HG03025 (cell line): ENCODE results near the gene C5orf24.
"Not testable (repeated sequence)": the region's sequence is repeated elsewhere in the genome, so short reads cannot be mapped to it uniquely, and the experiment has no call there.

Experiments
- ATAC-seq: cut with Tn5 transposase; IDR thresholded peaks from one replicate; pipeline ENCODE4 v1.9.1; 2021; ENCODE audit warnings: mild to moderate bottlenecking, moderate library complexity; ENCODE audit not compliant: unreplicated experiment, low FRiP score

C5orf24 gene

DNA sequence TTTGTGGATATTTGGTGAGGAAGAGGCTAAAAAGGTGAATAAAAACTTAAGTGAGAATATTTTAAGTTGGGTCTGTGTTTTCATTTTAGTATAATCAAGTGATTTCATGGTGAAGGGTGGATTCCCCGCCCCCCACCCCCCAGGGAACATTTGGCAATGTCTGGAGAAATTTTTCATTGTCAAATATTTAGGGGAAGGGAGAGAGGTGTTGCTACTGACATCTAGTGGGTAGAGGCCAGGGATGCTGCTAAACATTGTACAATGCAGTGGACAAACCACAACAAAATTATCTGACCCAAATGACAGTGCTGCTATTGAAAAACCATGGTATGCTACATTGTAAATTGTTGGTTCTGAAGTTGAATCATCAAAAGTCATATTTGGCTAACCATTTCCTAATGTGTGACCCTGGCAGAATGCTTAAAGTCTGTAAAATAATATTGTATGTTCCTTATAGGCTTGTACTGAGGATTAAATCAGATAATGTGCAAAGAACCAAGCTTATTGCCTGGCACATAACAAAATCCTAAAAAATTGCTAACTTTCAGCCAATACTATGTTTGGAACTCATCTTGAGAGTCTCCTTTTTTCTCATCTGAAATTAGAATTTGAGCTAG is 5.6 kb downstream of the C5orf24 start:
- no peak for ATAC-seq

DNA sequence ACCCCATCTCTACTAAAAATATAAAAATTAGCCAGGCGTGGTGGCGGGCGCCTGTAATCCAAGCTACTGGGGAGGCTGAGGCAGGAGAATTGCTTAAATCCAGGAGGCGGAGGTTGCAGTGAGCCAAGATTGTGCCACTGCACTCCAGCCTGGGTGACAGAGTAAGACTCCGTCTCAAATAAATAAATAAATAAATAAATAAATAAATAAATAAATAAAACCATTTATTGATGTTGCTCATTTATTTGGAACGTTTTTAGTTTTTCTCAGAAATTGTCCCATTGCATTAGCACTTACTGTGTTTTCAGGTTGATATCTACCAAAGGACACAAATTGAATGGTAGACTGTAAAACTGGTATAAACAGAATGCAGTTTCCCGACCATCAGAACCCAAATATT is 10.7 kb downstream of the C5orf24 start:
- ATAC-seq, result not testable (repeated sequence)

DNA sequence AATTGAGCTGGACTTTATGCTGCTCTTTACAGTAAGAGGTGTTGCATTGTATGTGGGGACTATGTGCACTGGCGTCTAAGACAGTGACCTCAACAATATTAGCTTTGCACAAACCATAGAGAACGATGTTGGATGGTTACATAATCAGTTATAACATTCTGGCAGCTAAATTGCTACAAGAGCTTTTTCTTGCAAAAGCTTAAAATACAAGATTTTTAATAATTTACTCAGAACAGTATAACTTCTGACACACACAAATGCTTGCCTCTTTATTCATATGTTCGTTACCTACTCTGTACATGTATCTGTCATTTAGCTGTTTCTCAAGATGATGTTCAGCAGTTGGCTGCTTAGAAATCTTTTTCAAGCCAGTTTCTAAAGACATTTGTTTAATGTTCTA is 11.6 kb downstream of the C5orf24 start:
- ATAC-seq, result no peak

GRCh38 chr5:134864707-134865106 is 18.9 kb downstream of the C5orf24 start:
- ATAC-seq, result no peak

GRCh38 chr5:134873494-134873893 is 27.7 kb downstream of the C5orf24 start:
- no peak for ATAC-seq

- ATAC-seq, result peak; percentile 81
These were observed 28.4 kb downstream of the C5orf24 start, which contains the start of gene TXNDC15 for GRCh38 chr5:134873987-134874830. TSS of gene TXNDC15 (plus strand) at chr5:134874371. CDS start at chr5:134874428, 57 bp downstream.

DNA sequence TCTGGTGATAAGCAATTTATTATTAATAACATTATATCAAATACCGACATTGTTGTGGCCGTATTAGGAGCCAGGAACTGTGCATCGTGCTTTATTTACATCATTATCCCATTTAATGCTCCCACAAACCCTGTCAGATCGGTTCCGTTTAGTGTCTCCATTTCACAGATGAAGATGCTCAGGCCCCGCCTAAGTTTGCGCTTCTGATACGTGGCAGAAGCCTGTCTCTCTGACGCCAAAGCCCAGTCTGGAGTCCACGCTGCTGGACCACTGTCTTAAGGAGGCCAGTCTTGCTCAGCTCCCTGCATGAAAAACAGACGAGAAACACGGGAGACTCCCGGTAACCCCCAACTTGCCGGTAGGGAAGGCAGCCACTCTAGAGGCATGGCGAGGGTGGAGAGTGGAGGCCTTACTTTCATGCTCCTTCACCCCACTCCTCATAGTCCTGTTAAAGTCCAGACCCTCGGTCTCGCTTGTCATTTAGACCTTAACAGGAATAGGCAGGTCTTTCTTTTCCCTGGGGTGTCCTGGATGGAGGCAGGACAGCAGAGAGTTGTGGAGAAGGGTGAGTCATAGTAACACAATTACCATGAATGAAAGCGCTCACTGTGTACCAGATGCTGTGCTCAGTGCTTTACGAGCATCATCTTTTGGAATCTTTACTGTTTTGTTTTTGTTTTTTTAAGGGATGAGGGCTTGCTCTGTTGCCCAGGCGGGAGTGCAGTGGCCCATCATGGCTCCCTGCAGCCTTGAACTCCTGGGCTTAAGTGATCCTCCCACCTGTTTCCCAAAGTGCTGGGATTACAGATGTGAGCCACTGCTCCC is 29.3 kb downstream of the C5orf24 start:
- ATAC-seq, result no peak

- ATAC-seq, result no peak
These were observed 31.4 kb downstream of the C5orf24 start for GRCh38 chr5:134877159-134877558.

DNA sequence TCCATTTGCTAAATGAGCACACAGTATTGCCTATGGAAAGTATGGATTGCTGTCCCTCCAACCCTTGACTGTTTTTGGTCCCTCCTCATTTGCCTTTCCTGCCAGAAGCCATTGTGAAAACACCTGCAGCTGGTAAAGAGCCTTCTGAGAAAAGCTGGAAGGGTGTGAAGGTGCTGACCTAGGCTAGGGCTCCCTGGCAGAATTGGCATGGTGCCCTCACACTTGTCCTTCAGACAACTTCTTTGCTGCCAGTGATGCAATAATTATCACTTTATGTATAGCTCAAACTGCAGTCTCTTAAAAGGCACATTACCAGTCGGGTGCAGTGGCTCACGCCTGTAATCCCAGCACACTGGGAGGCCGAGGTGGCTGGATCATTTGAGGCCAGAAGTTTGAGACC is 32.6 kb downstream of the C5orf24 start:
- no peak for ATAC-seq

DNA sequence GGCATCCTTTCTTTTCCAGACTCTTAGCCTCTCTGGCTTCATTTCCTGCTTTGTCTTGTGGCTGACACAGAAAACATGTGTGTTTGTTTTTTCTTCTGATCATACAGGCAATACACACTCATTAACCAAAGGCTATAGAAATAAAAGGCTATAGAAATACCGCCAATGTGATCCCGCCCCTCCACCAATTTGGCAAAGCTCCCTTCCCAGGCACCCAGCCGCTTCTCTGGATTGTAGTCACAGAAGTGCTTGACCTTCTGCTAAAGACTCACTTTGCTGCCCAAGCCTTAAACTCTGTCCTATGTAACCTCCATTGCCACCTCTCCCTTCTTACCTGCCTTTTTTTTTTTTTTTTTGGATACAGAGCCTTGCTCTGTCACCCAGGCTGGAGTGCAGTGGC is 33.7 kb downstream of the C5orf24 start:
- ATAC-seq, result no peak

DNA sequence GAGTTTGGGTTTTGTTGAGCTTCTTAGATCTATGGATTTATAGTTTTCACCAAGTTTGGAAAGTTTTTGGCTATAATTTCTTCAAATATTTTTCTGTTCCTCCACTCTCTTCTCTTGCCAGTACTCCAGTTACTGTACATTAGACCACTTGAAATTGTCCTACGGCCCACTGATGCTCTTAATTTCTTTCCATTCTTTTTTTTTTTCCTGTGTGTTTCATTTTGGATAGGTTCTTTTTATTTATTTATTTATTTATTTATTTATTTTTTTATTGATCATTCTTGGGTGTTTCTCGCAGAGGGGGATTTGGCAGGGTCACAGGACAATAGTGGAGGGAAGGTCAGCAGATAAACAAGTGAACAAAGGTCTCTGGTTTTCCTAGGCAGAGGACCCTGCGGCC is 35.2 kb downstream of the C5orf24 start:
- not testable (repeated sequence) for ATAC-seq

DNA sequence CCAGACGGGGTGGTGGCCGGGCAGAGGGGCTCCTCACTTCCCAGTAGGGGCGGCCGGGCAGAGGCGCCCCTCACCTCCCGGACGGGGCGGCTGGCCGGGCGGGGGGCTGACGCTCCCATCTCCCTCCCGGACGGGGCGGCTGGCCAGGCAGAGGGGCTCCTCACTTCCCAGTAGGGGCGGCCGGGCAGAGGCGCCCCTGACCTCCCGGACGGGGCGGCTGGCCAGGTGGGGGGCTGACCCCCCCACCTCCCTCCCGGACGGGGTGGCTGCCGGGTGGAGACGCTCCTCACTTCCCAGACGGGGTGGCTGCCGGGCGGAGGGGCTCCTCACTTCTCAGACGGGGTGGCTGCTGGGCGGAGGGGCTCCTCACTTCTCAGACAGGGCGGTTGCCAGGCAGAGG is 35.9 kb downstream of the C5orf24 start:
- not testable (repeated sequence) for ATAC-seq

DNA sequence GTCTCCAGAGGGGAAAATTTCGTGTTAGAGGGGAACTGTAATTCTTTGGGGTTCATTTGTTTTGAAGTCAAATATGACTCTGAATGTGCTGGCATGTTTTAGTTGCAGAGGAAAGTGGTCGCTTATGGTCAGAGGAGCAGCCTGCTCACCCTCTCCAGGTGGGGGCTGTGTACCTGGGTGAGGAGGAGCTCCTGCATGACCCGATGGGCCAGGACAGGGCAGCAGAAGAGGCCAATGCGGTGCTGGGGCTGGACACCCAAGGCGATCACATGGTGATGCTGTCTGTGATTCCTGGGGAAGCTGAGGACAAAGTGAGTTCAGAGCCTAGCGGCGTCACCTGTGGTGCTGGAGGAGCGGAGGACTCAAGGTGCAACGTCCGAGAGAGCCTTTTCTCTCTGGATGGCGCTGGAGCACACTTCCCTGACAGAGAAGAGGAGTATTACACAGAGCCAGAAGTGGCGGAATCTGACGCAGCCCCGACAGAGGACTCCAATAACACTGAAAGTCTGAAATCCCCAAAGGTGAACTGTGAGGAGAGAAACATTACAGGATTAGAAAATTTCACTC is 41.9 kb downstream of the C5orf24 start:
- ATAC-seq, result no peak

DNA sequence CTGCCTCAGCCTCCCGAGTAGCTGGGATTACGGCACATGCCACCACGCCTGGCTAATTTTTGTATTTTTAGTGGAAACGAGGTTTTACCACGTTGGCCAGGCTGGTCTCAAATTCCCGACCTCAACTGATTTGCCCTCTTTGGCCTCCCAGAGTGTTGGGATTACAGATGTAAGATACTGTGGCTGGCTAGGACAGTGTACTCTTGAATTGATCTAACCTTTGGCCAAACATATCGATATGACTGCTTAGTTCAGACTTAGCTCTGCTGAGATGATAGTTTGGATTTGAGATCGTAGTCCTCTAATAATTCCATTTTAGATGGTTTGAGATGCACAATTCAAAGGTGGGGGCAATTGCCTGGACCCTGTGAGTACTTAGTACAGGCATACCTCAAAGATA is 43.6 kb downstream of the C5orf24 start:
- no peak for ATAC-seq

GRCh38 chr5:134891473-134891872 is 45.7 kb downstream of the C5orf24 start:
- ATAC-seq, result no peak

DNA sequence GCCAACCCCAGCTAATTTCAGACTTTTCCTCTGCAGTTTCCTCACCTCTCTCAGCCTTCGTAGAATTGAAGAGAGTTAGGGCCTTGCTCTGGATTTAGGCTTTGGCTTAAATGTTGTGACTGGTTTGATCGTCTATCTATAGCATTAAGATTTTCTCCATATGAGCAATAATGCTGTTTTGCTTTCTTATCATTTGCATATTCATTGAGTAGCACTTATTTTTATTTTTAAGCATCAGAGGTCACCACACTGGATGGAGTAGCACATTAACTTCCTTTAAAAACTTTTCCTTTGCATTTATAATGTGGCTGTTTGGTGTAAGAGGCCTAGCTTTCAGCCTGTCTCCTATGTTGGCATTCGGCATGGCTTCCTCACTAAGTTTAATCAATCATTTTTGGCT is 46.5 kb downstream of the C5orf24 start:
- no peak for ATAC-seq

DNA sequence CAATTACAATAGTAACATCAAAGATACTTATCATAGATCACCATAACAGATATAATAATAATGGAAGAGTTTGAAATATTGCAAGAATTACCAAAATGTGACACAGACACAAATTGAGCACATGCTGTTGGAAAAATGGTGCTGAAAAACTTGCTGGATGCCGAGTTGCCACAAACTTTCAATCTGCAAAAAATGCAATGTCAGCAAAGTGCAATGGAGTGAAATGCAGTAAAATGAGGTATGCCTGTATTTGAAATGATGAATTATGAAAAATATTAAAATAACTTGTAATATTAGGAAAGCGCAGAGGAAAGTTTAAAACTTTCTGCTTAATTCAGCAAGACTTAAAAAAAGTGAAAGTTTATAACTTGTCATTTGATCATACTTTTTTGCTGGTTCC is 47.2 kb downstream of the C5orf24 start:
- no peak for ATAC-seq

DNA sequence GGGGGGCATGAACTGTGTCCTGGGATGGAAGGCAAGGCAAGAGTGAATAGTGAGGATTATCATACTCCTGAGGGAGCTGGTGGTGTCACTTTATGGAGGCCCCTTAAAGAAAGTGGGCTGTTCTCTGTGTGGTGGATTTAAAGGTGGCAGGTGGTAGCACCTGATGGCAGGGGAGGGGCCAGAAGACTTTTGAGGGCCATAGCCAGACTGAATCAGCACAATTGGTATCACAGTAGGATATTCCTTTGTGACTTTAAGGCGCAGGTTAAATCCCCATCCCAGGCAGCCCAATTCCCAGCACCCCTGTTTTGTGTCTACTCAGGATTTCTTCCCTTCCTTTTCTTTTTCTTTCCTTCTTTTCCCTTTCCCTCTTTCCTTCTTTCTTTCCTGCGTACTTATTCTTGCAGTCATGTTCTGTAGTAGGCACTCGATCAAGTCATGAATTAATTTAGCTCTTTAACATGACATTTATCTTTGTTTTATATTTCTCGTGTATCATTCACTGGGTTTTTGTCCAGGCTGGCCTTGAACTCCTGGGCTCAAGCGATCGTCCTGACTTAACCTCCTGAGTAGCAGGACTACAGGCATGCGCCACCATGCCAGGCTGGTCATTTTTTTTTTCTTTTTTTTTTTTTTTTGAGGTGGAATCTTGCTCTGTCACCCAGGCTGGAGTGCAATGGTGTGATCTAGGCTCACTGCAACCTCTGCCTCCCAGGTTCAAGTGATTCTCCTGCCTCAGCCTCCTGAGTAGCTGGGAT is 48.2 kb downstream of the C5orf24 start:
- ATAC-seq, result no peak

GRCh38 chr5:134902071-134902801 is 56.5 kb downstream of the C5orf24 start:
- no peak for ATAC-seq
